Astrocyte (in vitro differentiated cells and primary cell): ENCODE measurements around the gene EMX1.
"Not testable (repeated sequence)": the region's sequence is repeated elsewhere in the genome, so short reads cannot be mapped to it uniquely, and the experiment has no call there.

Source experiments
- CTCF ChIP-seq: IDR thresholded peaks from 2 replicates; pipeline ENCODE4 v1.5.1; 2011; ENCODE audit warnings: low read depth, mild to moderate bottlenecking, inconsistent platforms, low read length, moderate library complexity; ENCODE audit not compliant: insufficient read depth
- EZH2 ChIP-seq: IDR thresholded peaks from 2 replicates; pipeline ENCODE4 v1.6.1; 2012; ENCODE audit warnings: mild to moderate bottlenecking, low read length, inconsistent platforms; ENCODE audit not compliant: insufficient read depth

- TF ChIP-seq CTCF, EZH2: not testable (repeated sequence)
Measured at GRCh38 chr2:72907369-72907768, 9.9 kb upstream of the EMX1 start.
